Measurements from ENCODE around the gene PFKFB3. TPM values are rescaled to one million over a fixed set of nuclear protein-coding genes. Genes with fewer than 3 reads are reported as not detected.
"Not testable (repeated sequence)": the region's sequence is repeated elsewhere in the genome, so short reads cannot be mapped to it uniquely, and the experiment has no call there.

The PFKFB3 gene
- polyA plus RNA-seq, 3 donors: 25.3 to 63.3 (median 31.4) TPM

- DNase-seq (ENCODE audit: extremely low read depth in 1 of 11, low read depth in 9 of 11, low spot score in 4 of 11): not testable (repeated sequence)
Observed at GRCh38 chr10:6248908-6249307, 46.2 kb downstream of the PFKFB3 start.

DNA sequence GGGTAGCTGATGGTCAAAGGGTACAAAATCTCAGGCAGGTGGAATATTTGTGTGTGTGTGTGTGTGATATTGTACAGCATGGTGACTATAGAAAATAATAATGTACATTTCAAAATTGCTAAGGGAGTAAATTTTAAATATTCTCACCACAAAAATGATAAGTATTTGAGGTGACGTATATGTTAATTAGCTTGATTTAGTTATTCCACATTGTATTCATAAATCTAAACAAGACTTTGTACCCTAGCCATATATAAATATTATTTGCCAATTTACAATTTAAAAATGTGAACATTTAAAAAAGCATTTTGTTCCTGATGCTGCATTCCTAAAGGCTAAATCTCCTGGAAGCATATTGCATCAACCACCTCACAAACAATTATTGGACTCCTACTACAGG lies 47.0 kb downstream of the PFKFB3 start:
- DNase-seq (ENCODE audit: extremely low read depth in 1 of 11, low read depth in 9 of 11, low spot score in 4 of 11): no peak

DNA sequence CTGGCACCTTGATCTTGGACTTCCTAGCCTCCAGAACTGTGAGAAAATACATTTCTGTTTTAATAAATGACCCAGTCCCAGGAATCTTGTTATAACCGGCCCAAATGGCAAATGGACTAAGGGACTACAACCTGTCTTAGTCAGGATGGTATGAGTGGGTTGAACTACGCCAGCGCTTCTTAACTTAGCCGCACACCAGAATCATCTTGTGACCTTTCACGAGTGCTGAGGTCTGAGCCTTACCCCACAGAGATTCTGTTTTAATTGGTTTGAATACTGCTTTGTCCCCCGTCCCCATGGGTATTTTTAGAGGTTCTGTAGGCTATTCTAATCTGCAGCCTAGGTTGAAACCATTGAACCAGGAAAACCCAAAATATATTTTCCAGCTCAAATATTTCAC lies 48.0 kb downstream of the PFKFB3 start:
- no peak for DNase-seq (ENCODE audit: extremely low read depth in 1 of 11, low read depth in 9 of 11, low spot score in 4 of 11)

GRCh38 chr10:6254201-6254600 lies 51.5 kb downstream of the PFKFB3 start:
- no peak for DNase-seq (ENCODE audit: extremely low read depth in 1 of 11, low read depth in 9 of 11, low spot score in 4 of 11)

- DNase-seq (ENCODE audit: extremely low read depth in 1 of 11, low read depth in 9 of 11, low spot score in 4 of 11): no peak
Observed at GRCh38 chr10:6255548-6256061, 52.9 kb downstream of the PFKFB3 start.

DNA sequence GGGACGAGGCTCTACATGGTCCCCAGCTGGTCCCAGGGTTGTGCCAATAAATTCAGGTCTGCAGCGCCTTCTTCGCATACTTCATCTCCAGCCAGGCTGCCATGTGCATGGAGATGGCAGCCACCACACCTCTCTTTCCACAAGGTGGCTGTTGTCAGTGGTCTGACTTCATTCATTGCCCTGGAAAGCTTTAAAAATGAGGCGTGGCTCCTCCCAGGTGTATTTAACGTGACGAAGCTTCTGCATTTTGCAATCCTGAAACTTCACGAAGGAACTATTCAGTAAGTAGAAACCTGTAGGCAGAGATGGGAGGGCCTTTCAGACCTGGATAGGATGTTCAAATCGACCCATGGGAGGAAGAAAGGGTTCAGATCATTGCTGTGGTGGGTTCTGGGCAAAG lies 53.7 kb downstream of the PFKFB3 start:
- no peak for DNase-seq (ENCODE audit: extremely low read depth in 1 of 11, low read depth in 9 of 11, low spot score in 4 of 11)

DNA sequence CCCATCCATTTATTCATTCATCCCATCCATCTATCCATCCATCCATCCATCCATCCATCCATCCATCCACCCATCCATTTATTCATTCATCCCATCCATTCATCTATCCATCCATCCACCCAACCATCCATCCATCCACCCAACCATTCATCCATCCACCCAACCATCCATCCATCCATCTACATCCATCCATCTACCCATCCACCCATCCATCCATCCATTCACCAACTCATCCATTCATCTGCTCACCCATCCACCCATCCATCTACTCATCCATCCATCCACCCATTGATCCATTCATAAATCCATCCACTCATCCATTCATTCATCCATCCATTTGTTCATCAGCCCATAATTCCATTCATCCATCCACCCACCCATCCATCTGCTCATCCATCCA lies 56.4 kb downstream of the PFKFB3 start:
- no peak for DNase-seq (ENCODE audit: extremely low read depth in 1 of 11, low read depth in 9 of 11, low spot score in 4 of 11)

DNA sequence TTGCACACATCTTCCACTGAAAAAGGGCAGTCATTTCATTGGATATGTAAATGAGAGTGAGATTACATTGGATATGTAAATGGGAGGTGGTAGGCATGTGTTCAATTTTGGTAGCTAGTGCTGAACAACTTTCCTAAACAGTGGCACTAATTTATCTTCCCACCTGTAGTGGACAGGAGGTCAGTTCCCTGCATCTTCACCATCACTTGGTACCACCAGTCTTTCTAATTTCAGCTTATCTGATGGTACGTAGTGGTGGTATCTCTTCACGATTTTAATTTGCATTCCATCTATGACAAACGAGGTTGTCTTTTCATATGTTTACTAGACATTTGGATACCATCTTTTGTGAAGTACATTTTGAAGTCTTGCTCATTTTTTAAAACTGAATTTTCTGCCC lies 58.1 kb downstream of the PFKFB3 start:
- no peak for DNase-seq (ENCODE audit: extremely low read depth in 1 of 11, low read depth in 9 of 11, low spot score in 4 of 11)

DNA sequence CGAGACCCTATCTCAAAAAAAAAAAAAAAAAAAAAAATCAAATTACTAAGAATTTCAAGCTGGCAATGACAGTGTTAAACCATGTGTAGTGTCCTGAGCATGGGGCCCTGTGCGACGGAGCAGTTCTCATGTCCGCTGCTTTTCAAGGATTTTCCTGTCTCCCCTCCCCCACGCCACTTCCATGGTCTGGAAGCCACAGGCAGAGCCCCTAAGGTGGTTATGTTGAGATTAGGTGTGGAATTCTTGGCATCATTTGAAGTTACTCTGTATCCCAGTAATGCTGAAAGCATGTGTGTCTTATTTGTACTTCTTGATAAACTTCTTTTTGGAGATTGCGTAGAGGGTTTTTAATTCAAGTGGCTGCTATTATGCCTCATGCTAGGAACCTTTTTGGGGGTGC lies 65.2 kb downstream of the PFKFB3 start:
- DNase-seq (ENCODE audit: extremely low read depth in 1 of 11, low read depth in 9 of 11, low spot score in 4 of 11): no peak

GRCh38 chr10:6269432-6269831 lies 66.7 kb downstream of the PFKFB3 start:
- no peak for DNase-seq (ENCODE audit: extremely low read depth in 1 of 11, low read depth in 9 of 11, low spot score in 4 of 11)

GRCh38 chr10:6269953-6270867 lies 67.5 kb downstream of the PFKFB3 start:
- no peak for DNase-seq (ENCODE audit: extremely low read depth in 1 of 11, low read depth in 9 of 11, low spot score in 4 of 11)

- no peak for DNase-seq (ENCODE audit: extremely low read depth in 1 of 11, low read depth in 9 of 11, low spot score in 4 of 11)
Observed at GRCh38 chr10:6270951-6271350, 68.2 kb downstream of the PFKFB3 start.

- no peak for DNase-seq (ENCODE audit: extremely low read depth in 1 of 11, low read depth in 9 of 11, low spot score in 4 of 11)
Observed at GRCh38 chr10:6271663-6272062, 68.9 kb downstream of the PFKFB3 start.

DNA sequence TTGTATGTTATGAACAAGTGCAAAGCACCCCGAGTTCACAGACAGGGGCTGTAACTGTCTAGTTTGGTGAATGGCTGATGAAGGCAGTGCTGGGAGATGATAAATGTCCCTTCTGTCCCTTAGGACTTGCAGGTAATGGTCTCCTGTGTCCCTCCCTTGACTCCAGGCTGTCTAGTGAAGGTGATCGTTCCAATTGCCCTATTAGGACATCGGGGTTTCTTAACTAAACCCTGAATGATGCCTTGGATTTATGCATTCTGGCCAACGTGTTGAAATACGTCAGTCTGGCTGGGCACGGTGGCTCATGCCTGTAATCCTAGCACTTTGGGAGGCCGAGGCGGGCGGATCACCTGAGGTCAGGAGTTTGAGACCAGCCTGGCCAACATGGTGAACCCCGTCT lies 69.4 kb downstream of the PFKFB3 start:
- DNase-seq (ENCODE audit: extremely low read depth in 1 of 11, low read depth in 9 of 11, low spot score in 4 of 11): no peak

DNA sequence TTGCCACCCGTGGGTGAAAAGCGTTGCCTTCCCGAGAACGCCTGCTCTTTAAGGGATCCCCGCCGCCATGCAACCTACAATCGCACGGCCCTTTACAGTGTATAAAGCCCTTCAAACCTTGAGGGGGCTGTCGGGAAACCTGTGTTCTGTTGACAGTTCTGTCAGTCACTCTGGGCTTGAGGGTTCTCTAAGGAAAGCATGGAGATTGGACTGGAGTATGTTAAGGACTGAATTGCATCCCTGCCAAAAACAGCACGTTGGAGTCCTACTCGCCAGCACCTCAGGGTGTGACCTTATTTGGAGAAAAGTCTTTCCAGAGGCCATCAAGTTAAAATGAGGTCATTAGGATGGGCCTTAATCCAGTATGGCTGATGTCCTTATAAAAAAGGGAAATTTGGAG lies 70.6 kb downstream of the PFKFB3 start:
- DNase-seq (ENCODE audit: extremely low read depth in 1 of 11, low read depth in 9 of 11, low spot score in 4 of 11): no peak

GRCh38 chr10:6274040-6274439 lies 71.3 kb downstream of the PFKFB3 start:
- DNase-seq (ENCODE audit: extremely low read depth in 1 of 11, low read depth in 9 of 11, low spot score in 4 of 11): no peak

- no peak for DNase-seq (ENCODE audit: extremely low read depth in 1 of 11, low read depth in 9 of 11, low spot score in 4 of 11)
Observed at GRCh38 chr10:6274484-6274883, 71.8 kb downstream of the PFKFB3 start.

- DNase-seq (ENCODE audit: extremely low read depth in 1 of 11, low read depth in 9 of 11, low spot score in 4 of 11): no peak
Observed at GRCh38 chr10:6275022-6275997, 72.6 kb downstream of the PFKFB3 start.

- DNase-seq (ENCODE audit: extremely low read depth in 1 of 11, low read depth in 9 of 11, low spot score in 4 of 11): no peak
Observed at GRCh38 chr10:6276356-6276755, 73.6 kb downstream of the PFKFB3 start.

All from renal cortex interstitium (tissue), 11 donors.